A549 (cell line): ENCODE data around the gene NOC3L. TPM values are rescaled to one million over a fixed set of nuclear protein-coding genes. Genes with fewer than 3 reads are reported as not detected.
A peak's percentile ranks its signal among the peaks of the same experiment; 100 is the strongest.

ENCODE experiments used
- ATAC-seq, 2 experiments: fragments of 200-7000 bp in 1 of 2; fragments of >200 bp in 1 of 2; cut with Nextera tagmentation in 1 of 2; cut with Tn5 transposase in 1 of 2; 3 replicates each; pipeline versions ENCODE4 v1.8.0 to v1.9.1; 2018 to 2020; ENCODE audit warnings: mild to moderate bottlenecking in 1 of 2, moderate library complexity in 1 of 2
- CTCF ChIA-PET: fragments of 300-600 bp; sonication (Branson Sonifier 250); formaldehyde crosslinking; extraction: SDS; loops from one replicate; lab custom pipeline; 2021; ENCODE audit warnings: antibody characterized with exemption, inconsistent platforms; lab: Yijun Ruan, JAX
- POLR2A ChIA-PET: fragments of 350-600 bp; formaldehyde crosslinking; extraction: SDS; loops from one replicate; lab custom pipeline; 2021; ENCODE audit warnings: antibody characterized with exemption, inconsistent platforms; lab: Yijun Ruan, JAX
- DNase-seq, 2 experiments: peaks; one replicate each; pipeline versions ENCODE4 v3.0.0 to v3.0.0-alpha.2; 2011 to 2016; ENCODE audit warnings: low read depth in 1 of 2, low spot score in 1 of 2
- FAIRE-seq: peaks from 2 replicates; lab custom pipeline; 2011; peaks lifted over from hg19 to GRCh38; lab: Jason Lieb, UNC
- H3K27ac ChIP-seq, 2 experiments: fragments of >200 bp; sonication (Bioruptor Twin); formaldehyde crosslinking; 3 replicates each; pipeline ENCODE4 v1.5.1; 2016 to 2017
- H3K4me1 ChIP-seq: fragments of >200 bp; sonication (Bioruptor Twin); formaldehyde crosslinking; 3 replicates; pipeline ENCODE4 v1.6.1; 2016
- H3K4me2 ChIP-seq: fragments of >200 bp; sonication (Bioruptor Twin); formaldehyde crosslinking; 3 replicates; pipeline ENCODE4 v1.6.1; 2016
- H3K4me3 ChIP-seq: fragments of >200 bp; sonication (Bioruptor Twin); formaldehyde crosslinking; 3 replicates; pipeline ENCODE4 v1.5.1; 2016
- H3K9me3 ChIP-seq: fragments of >200 bp; sonication (Bioruptor Twin); formaldehyde crosslinking; 3 replicates; pipeline ENCODE4 v1.6.1; 2016
- CEBPB ChIP-seq, 2 experiments: fragments of >200 bp in 1 of 2; sonication (Bioruptor Twin) in 1 of 2; formaldehyde crosslinking in 1 of 2; IDR thresholded peaks; 2 replicates each; pipeline ENCODE4 v1.6.1; 2012 to 2016
- CHD2 ChIP-seq: fragments of 150-350 bp; IDR thresholded peaks from 2 replicates; pipeline ENCODE4 v1.6.1; 2014; ENCODE audit warnings: low read length; ENCODE audit not compliant: partially characterized antibody
- CHD4 ChIP-seq: fragments of 200-600 bp; sonication (generic); IDR thresholded peaks from 2 replicates; pipeline ENCODE4 v1.6.1; 2016; ENCODE audit warnings: antibody characterized with exemption, mild to moderate bottlenecking, borderline replicate concordance
- FOSB ChIP-seq: fragments of 250-450 bp; sonication (Bioruptor Pico); IDR thresholded peaks from 2 replicates; pipeline ENCODE4 v1.5.0; 2020; ENCODE audit warnings: mild to moderate bottlenecking, moderate library complexity
- GATA3 ChIP-seq: IDR thresholded peaks from 2 replicates; pipeline ENCODE4 v1.6.1; 2012; ENCODE audit warnings: borderline replicate concordance
- HDAC2 ChIP-seq: fragments of 200-600 bp; sonication (generic); IDR thresholded peaks from 2 replicates; pipeline ENCODE4 v1.6.1; 2016
- HOXA7 ChIP-seq: fragments of 250-450 bp; sonication (Bioruptor Pico); IDR thresholded peaks from 2 replicates; pipeline ENCODE4 v1.5.0; 2020; ENCODE audit warnings: mild to moderate bottlenecking, moderate library complexity
- HOXB13 ChIP-seq: fragments of 250-450 bp; sonication (Bioruptor Pico); IDR thresholded peaks from 2 replicates; pipeline ENCODE4 v1.5.0; 2020; ENCODE audit warnings: low read depth, mild to moderate bottlenecking, moderate library complexity
- JUN ChIP-seq, 2 experiments: fragments of >200 bp; sonication (Bioruptor Twin); formaldehyde crosslinking; IDR thresholded peaks; 2 replicates in 1 of 2; 3 replicates in 1 of 2; pipeline ENCODE4 v1.6.1; 2016 to 2017
- KDM5A ChIP-seq: fragments of 200-600 bp; sonication (generic); IDR thresholded peaks from 2 replicates; pipeline ENCODE4 v1.6.1; 2016; ENCODE audit warnings: antibody characterized with exemption, mild to moderate bottlenecking
- MAFK ChIP-seq: fragments of 450-650 bp; IDR thresholded peaks from 2 replicates; pipeline ENCODE4 v1.6.1; 2014; ENCODE audit not compliant: partially characterized antibody
- NPAS2 ChIP-seq: fragments of 250-450 bp; sonication (Bioruptor Pico); IDR thresholded peaks from 2 replicates; pipeline ENCODE4 v1.8.0; 2022; ENCODE audit warnings: mild to moderate bottlenecking, moderate library complexity, borderline replicate concordance
- PBX3 ChIP-seq: IDR thresholded peaks from 2 replicates; pipeline ENCODE4 v1.6.1; 2012
- PHF8 ChIP-seq: fragments of 200-600 bp; sonication (generic); IDR thresholded peaks from 2 replicates; pipeline ENCODE4 v1.6.1; 2016; ENCODE audit warnings: low read depth, mild to moderate bottlenecking, antibody characterized with exemption, moderate library complexity, borderline replicate concordance
- POLR2A ChIP-seq: IDR thresholded peaks from 2 replicates; pipeline ENCODE4 v1.6.1; 2012; ENCODE audit warnings: mild to moderate bottlenecking, low read length
- POLR2AphosphoS2 ChIP-seq: conservative IDR thresholded peaks from 2 replicates; pipeline ENCODE4 v1.6.1; 2012; ENCODE audit warnings: low read length, improper control_type of control experiment, inconsistent platforms
- RAD21 ChIP-seq, 2 experiments: fragments of >200 bp in 1 of 2; sonication (Bioruptor Twin) in 1 of 2; formaldehyde crosslinking in 1 of 2; IDR thresholded peaks in 1 of 2; conservative IDR thresholded peaks in 1 of 2; 2 replicates in 1 of 2; 3 replicates in 1 of 2; pipeline ENCODE4 v1.6.1; 2012 to 2018; ENCODE audit warnings: inconsistent platforms in 1 of 2
- TFCP2L1 ChIP-seq: fragments of 250-450 bp; sonication (Bioruptor Pico); IDR thresholded peaks from 2 replicates; pipeline ENCODE4 v1.5.0; 2021; ENCODE audit warnings: mild to moderate bottlenecking
- ZFP36 ChIP-seq: fragments of 450-650 bp; IDR thresholded peaks from 2 replicates; pipeline ENCODE4 v1.6.1; 2014; ENCODE audit warnings: borderline replicate concordance; ENCODE audit not compliant: partially characterized antibody
- ZSCAN20 ChIP-seq: fragments of 250-450 bp; sonication (Bioruptor Pico); IDR thresholded peaks from 2 replicates; pipeline ENCODE4 v1.8.0; 2022; ENCODE audit warnings: mild to moderate bottlenecking, moderate library complexity
- WGBS: methylation state at CpG from one replicate; pipeline ENCODE4 v1.1.6; 2017; ENCODE audit errors: missing lambda C conversion rate; 5-methylcytosine and 5-hydroxymethylcytosine counted together
- polyA plus RNA-seq, 4 experiments: library from polyadenylated mRNA; depleted of rRNA in 3 of 4; stranded (reverse); fragments of >200 nt; fragmentation: RNase III in 1 of 4; extraction: RNeasy Plus Mini Kit Qiagen cat#74134 plus additional on column Dnase treatment in 1 of 4; gene quantifications; 2 replicates in 3 of 4; 3 replicates in 1 of 4; pipeline ENCODE4 v1.2.3, GENCODE V29; 2011 to 2017
- TF ChIP-seq, protein P1 (sequence below): fragments of 450-650 bp; IDR thresholded peaks from 2 replicates; pipeline ENCODE4 v1.6.1; 2014; ENCODE audit warnings: antibody characterized with exemption
- TF ChIP-seq, protein P2 (sequence below): IDR thresholded peaks from 2 replicates; pipeline ENCODE4 v1.6.1; 2012; ENCODE audit warnings: low read depth, borderline replicate concordance
- TF ChIP-seq, protein P3 (sequence below): fragments of >200 bp; sonication (Bioruptor Twin); formaldehyde crosslinking; IDR thresholded peaks from 3 replicates; pipeline ENCODE4 v1.6.1; 2016

Gene NOC3L
- polyA plus RNA-seq, 2 of the 4 experiments (the other 2 are of a cell fraction), result 23.1 to 41.9 TPM

DNA sequence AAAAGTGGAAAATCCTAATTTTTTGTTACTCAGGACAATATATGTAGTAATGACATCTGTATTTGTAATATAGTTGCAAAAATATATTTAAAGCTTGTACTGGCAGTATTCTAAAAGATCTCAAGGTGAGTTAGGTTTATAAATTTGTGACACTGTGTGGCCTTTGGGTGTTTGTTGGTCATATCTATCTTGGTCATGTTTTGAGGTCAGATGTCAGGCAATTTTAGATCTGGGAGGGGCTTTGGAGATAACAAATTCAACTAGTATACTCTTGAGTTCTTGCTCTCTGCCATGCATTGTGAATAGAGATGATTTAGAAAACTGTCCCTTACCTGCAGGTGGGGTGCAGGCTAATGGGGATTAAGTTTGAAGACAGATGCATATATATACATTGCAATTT lies 42.7 kb upstream of the NOC3L start (continued):
- no peak for TF ChIP-seq FOSB (CRISPR knock-in tag)
- TF ChIP-seq, protein P1, sequence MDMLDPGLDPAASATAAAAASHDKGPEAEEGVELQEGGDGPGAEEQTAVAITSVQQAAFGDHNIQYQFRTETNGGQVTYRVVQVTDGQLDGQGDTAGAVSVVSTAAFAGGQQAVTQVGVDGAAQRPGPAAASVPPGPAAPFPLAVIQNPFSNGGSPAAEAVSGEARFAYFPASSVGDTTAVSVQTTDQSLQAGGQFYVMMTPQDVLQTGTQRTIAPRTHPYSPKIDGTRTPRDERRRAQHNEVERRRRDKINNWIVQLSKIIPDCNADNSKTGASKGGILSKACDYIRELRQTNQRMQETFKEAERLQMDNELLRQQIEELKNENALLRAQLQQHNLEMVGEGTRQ, result no peak

GRCh38 chr10:94403380-94404213 lies 40.9 kb upstream of the NOC3L start:
- CTCF ChIA-PET, result interaction anchor here (0.6 to 2.1 kb wide), 7 partner anchors 8 to 465 kb away, joined by 3 to 9 read pairs (median 3); partner anchors contain the start of gene NOC3L
- no peaks in the 10 kb centered on the region for H3K9me3 ChIP-seq
- no peak for TF ChIP-seq HOXA7 (CRISPR knock-in tag)
- peak; percentile 38 for TF ChIP-seq MAFK
- no peak for TF ChIP-seq HDAC2
- TF ChIP-seq CEBPB (IDR thresholded peaks at IDR 0.05), result 0 out of 4 replicates have a peak, but pooled peaks of 1 of the 2 experiments have one; percentile 25
- TF ChIP-seq CHD2, result no peak
- TF ChIP-seq CHD4, result no peak
- TF ChIP-seq, all 56 proteins: peak for 2
- ATAC-seq (peak; percentile 45 to 61), FAIRE-seq (no peak), DNase-seq (peak; percentile 44 to 75)
- POLR2A ChIA-PET, result interaction anchor here (1.0 kb wide), 2 partner anchors 10 to 40 kb away, joined by 3 to 4 read pairs; no protein-coding TSS in a partner anchor
- WGBS, result 1% methylated on average over 16 of the region's 51 CpGs
- Histone ChIP-seq H3K4me3 (peak overlapping the region; percentile 85), H3K4me1 (peaks cover 20% of the 10 kb centered on the region), H3K27ac (peak overlapping the region; percentile 92 to 95), H3K4me2 (peak overlapping the region; percentile 81)

GRCh38 chr10:94402843-94403379 lies 40.2 kb upstream of the NOC3L start:
- peak; percentile 47 to 62 for ATAC-seq
- Histone ChIP-seq H3K4me2 (peak overlapping the region; percentile 81), H3K4me3 (peak overlapping the region; percentile 85)
- peak in 1 of 2 experiments; percentile 49 for DNase-seq
- TF ChIP-seq PHF8 (peak; percentile 38; the same call in 1 of the 2 replicates), NPAS2 (no peak), JUN (IDR thresholded peaks at IDR 0.05) (no peak), HOXB13 (0 out of 2 replicates have a peak, but pooled peaks have one; percentile 30), POLR2AphosphoS2 (no peak), ZSCAN20 (CRISPR knock-in tag) (no peak), FOSB (CRISPR knock-in tag) (no peak)
- TF ChIP-seq, all 56 proteins: peak for 2
- ChIA-PET CTCF (interaction anchor here (0.7 to 2.2 kb wide), 8 partner anchors 9 to 42 kb away, joined by 3 to 9 read pairs (median 3); partner anchors contain the start of gene NOC3L), POLR2A (interaction anchor here (1.0 kb wide), 1 partner anchor 40 kb away, joined by 7 read pairs; the partner anchor contains the start of gene NOC3L)
- Histone ChIP-seq H3K9me3 (no peaks in the 10 kb centered on the region), H3K27ac (peak overlapping the region; percentile 92 to 95), H3K4me1 (peaks cover 22% of the 10 kb centered on the region)
- FAIRE-seq, result no peak
- WGBS, result under 1% methylated on average over 22 of the region's 77 CpGs

GRCh38 chr10:94402204-94402842 lies 39.6 kb upstream of the NOC3L start, which contains the start of gene TBC1D12:
Gene TBC1D12 (plus strand): TSS chr10:94402541. CDS start chr10:94402614, 73 bp downstream.
- DNase-seq, result peak; percentile 92 to 99
- ChIA-PET CTCF (interaction anchor here (0.7 to 2.2 kb wide), 6 partner anchors 9 to 42 kb away, joined by 3 to 9 read pairs (median 4); partner anchors contain the start of gene NOC3L), POLR2A (interaction anchor here (0.6 to 1.0 kb wide), 7 partner anchors 12 to 965 kb away, joined by 4 to 7 read pairs (median 5); partner anchors contain the start of gene NOC3L)
- H3K27ac ChIP-seq, result peak within 1 kb of the TSS; percentile 92 to 95
- H3K4me1 ChIP-seq, result peaks cover 24% of the 10 kb centered on the region
- WGBS, result under 1% methylated on average over 9 of the region's 56 CpGs
- peak; percentile 46 for FAIRE-seq
- H3K4me3 ChIP-seq, result peak within 1 kb of the TSS; percentile 85
- H3K9me3 ChIP-seq, result no peaks in the 10 kb centered on the region
- ATAC-seq, result peak; percentile 86 to 95
- peak within 1 kb of the TSS; percentile 81 for H3K4me2 ChIP-seq
- TF ChIP-seq, protein P2, sequence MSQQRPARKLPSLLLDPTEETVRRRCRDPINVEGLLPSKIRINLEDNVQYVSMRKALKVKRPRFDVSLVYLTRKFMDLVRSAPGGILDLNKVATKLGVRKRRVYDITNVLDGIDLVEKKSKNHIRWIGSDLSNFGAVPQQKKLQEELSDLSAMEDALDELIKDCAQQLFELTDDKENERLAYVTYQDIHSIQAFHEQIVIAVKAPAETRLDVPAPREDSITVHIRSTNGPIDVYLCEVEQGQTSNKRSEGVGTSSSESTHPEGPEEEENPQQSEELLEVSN, result peak; percentile 80; the same call in 1 of the 2 replicates
- TF ChIP-seq PBX3, result peak; percentile 91
- peak; percentile 60; the same call in 1 of the 2 replicates for TF ChIP-seq TFCP2L1 (CRISPR knock-in tag)
- peak; percentile 94 for TF ChIP-seq MAFK
- TF ChIP-seq JUN (IDR thresholded peaks at IDR 0.05), result peak in 1 of 2 experiments; percentile 80; a peak in 2 of 5 replicates
- 0 out of 2 replicates have a peak, but pooled peaks have one; percentile 10 for TF ChIP-seq HOXB13
- TF ChIP-seq POLR2A, result peak; percentile 69
- peak in 1 of 2 experiments; percentile 10; a peak in 1 of 5 replicates for TF ChIP-seq RAD21 (conservative IDR thresholded peaks at IDR 0.05 in 1 of 2, IDR thresholded peaks at IDR 0.05 in 1 of 2)
- TF ChIP-seq KDM5A, result no peak
- TF ChIP-seq ZFP36, result peak; percentile 84
- no peak for TF ChIP-seq POLR2AphosphoS2
- no peak for TF ChIP-seq HOXA7 (CRISPR knock-in tag)
- TF ChIP-seq GATA3, result no peak
- TF ChIP-seq, protein P3, sequence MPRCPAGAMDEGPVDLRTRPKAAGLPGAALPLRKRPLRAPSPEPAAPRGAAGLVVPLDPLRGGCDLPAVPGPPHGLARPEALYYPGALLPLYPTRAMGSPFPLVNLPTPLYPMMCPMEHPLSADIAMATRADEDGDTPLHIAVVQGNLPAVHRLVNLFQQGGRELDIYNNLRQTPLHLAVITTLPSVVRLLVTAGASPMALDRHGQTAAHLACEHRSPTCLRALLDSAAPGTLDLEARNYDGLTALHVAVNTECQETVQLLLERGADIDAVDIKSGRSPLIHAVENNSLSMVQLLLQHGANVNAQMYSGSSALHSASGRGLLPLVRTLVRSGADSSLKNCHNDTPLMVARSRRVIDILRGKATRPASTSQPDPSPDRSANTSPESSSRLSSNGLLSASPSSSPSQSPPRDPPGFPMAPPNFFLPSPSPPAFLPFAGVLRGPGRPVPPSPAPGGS, result 0 out of 3 replicates have a peak, but pooled peaks have one; percentile 58
